GM12864 (cell line): ENCODE data around the gene ECHDC1.
A peak's percentile ranks its signal among the peaks of the same experiment; 100 is the strongest.
"Not testable (repeated sequence)": the region's sequence is repeated elsewhere in the genome, so short reads cannot be mapped to it uniquely, and the experiment has no call there.

Source experiments
- DNase-seq: peaks from one replicate; pipeline ENCODE4 v3.0.0-alpha.2; 2011; ENCODE audit warnings: low read depth
- H3K4me3 ChIP-seq: 2 replicates; pipeline ENCODE4 v1.5.1; 2011; ENCODE audit warnings: mild to moderate bottlenecking, low read depth, low read length, control low read depth
- TF ChIP-seq, protein P1 (sequence below): IDR thresholded peaks from 2 replicates; pipeline ENCODE4 v1.5.1; 2011; ENCODE audit warnings: low read depth, mild to moderate bottlenecking, moderate library complexity, low read length, control low read depth, inconsistent platforms; ENCODE audit errors: missing control alignments

The ECHDC1 gene

GRCh38 chr6:127342296-127342945, 988 bp downstream of the ECHDC1 start:
- TF ChIP-seq, protein P1, sequence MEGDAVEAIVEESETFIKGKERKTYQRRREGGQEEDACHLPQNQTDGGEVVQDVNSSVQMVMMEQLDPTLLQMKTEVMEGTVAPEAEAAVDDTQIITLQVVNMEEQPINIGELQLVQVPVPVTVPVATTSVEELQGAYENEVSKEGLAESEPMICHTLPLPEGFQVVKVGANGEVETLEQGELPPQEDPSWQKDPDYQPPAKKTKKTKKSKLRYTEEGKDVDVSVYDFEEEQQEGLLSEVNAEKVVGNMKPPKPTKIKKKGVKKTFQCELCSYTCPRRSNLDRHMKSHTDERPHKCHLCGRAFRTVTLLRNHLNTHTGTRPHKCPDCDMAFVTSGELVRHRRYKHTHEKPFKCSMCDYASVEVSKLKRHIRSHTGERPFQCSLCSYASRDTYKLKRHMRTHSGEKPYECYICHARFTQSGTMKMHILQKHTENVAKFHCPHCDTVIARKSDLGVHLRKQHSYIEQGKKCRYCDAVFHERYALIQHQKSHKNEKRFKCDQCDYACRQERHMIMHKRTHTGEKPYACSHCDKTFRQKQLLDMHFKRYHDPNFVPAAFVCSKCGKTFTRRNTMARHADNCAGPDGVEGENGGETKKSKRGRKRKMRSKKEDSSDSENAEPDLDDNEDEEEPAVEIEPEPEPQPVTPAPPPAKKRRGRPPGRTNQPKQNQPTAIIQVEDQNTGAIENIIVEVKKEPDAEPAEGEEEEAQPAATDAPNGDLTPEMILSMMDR = no peak
- DNase-seq = no peak
- peak overlapping the region; percentile 75 for H3K4me3 ChIP-seq

DNA sequence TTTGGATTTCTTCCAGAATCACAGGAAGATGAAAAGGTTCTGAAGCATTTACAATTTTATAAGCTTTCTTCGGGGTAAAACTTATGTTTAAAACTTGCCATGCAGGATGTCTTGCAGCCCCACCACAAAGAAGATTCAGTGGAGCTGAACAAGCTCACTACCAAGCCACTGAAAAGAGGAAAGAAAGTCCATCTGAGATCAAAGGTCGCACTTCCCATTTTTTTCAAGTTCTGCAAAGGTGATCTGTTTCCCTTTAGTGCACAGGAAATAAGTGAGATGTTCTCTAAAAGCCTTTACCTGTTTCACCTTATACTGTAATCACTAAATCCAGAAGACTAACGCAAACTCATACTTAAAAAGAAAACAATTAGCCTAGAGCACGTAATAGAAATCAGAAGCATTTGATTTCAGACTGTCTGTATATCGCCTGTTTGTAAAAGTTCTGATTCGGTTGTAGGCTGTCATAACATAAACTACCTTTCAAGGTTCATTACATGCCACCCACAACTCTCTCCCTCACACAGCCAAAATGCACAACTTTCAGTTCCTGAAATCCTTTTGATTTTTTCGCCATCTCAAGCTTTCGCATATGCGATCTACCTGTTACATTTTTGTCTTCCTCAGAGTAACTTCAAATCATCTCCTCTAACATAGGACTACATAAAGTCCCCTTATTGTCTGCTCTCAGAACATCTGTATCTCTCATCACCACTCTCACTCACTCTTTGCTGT, 1.8 kb downstream of the ECHDC1 start:
- no peak for DNase-seq
- peak overlapping the region; percentile 75 for H3K4me3 ChIP-seq
- TF ChIP-seq, protein P1 = no peak

GRCh38 chr6:127340171-127340570, 3.2 kb downstream of the ECHDC1 start:
- no peak overlapping the region for H3K4me3 ChIP-seq
- TF ChIP-seq, protein P1 = no peak
- DNase-seq = no peak

DNA sequence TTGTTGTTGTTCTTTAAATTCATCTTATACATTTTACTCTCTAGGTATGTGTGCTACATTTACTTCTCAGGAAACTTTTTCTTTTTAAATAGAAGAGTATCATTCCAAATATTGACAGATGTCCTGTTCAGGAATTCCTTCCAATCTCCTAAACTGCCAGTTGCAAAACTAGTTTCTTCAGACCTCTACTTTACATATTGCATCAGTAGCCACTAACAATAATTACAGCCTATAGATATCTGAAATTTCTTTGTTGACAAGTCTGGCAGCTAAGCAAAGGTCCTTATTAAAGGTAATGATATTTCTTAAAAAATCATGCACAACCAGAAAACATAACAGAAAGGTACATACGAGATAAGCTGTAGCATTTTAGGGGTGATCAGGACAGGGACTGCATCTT, 4.5 kb downstream of the ECHDC1 start:
- H3K4me3 ChIP-seq = no peak overlapping the region
- TF ChIP-seq, protein P1 = no peak
- no peak for DNase-seq

DNA sequence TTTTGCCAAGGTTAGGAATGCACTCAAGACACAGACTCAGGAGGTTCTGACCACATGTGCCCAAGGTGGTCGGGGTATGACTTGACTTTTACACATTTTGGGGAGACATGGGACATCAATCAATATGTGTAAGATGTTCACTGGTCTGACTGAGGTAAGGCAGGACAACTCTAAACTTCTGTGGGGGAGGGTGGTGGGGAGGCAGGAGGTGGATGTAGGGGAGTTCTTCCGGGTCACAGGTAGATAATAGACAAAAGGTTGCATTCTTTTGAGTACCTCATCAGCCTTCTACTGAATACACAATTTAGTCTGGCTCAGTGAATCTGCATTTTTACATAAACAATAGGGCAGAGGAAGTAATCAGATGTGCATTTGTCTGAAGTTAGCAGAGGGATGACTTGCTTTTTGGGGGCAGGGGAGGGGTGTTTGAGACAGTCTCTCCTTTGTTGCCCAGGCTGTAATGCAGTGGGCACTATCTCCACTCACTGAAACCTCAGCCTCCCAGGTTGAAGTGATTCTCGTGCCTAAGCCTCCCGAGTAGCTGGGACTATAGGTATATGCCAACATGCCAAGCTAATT, 10.9 kb downstream of the ECHDC1 start:
- H3K4me3 ChIP-seq = no peak overlapping the region
- no peak for DNase-seq
- TF ChIP-seq, protein P1 = no peak

DNA sequence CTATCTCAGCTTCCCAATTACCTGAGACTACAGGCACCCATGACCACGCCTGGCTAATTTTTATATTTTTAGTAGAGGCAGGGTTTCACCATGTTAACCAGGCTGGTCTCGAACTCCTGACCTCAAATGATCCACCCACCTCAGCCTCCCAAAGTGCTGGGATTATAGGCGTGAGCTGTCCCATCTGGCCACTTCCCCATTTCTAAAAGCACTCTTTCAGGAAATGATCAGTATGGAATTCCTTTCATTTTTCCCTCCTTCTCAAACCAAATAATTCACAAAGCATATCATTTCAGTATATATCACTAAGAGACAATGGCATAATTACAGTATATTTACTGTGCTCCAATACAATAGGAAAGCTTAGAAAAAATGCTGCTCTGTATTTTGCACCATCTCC, 12.2 kb downstream of the ECHDC1 start:
- not testable (repeated sequence) for DNase-seq, H3K4me3 ChIP-seq

- DNase-seq = no peak
- TF ChIP-seq, protein P1 = no peak
- H3K4me3 ChIP-seq = no peak overlapping the region
Measured at GRCh38 chr6:127328043-127328609, 15.3 kb downstream of the ECHDC1 start.
